Brain microvascular endothelial cell (primary cell): ENCODE results near the gene RPL27.

Experiments used
- DNase-seq: peaks from one replicate; pipeline ENCODE4 v3.0.0-alpha.2; 2020
- H3K27ac ChIP-seq: fragments of 250-450 bp; sonication (Bioruptor Pico); 2 replicates; pipeline ENCODE4 v1.5.1; 2020; ENCODE audit warnings: mild to moderate bottlenecking, moderate library complexity
- H3K27me3 ChIP-seq: fragments of 250-450 bp; sonication (Bioruptor Pico); replicated peaks from 2 replicates; pipeline ENCODE4 v1.5.1; 2020; ENCODE audit warnings: mild to moderate bottlenecking
- H3K36me3 ChIP-seq: fragments of 250-450 bp; sonication (Bioruptor Pico); replicated peaks from 2 replicates; pipeline ENCODE4 v1.5.1; 2020; ENCODE audit warnings: mild to moderate bottlenecking
- H3K4me3 ChIP-seq: 2 replicates; pipeline ENCODE4 v1.5.1; 2011; ENCODE audit warnings: low read depth, mild to moderate bottlenecking, control low read depth, low read length, moderate library complexity
- CTCF ChIP-seq: IDR thresholded peaks from 2 replicates; pipeline ENCODE4 v1.5.1; 2011; ENCODE audit warnings: low read depth, mild to moderate bottlenecking, moderate library complexity, low read length, control low read depth, inconsistent platforms; ENCODE audit errors: missing control alignments
- in situ Hi-C: cut with HindIII; loops from 2 replicates; pipeline ENCODE4 v1.10.0; 2017; ENCODE audit warnings: low sequenced_read_pairs, low pct_ligation_motif_present

The RPL27 gene

GRCh38 chr17:43014020-43014648 lies 15.9 kb downstream of the RPL27 start:
- Histone ChIP-seq H3K27ac (no peak overlapping the region), H3K36me3 (peaks cover 50% of the 10 kb centered on the region), H3K4me3 (no peak overlapping the region), H3K27me3 (no peaks in the 10 kb centered on the region)
- no peak for TF ChIP-seq CTCF
- in situ Hi-C loops = no loop called here
- no peak for DNase-seq

GRCh38 chr17:43014649-43015542 lies 16.7 kb downstream of the RPL27 start:
- in situ Hi-C loops = no loop called here
- Histone ChIP-seq H3K4me3 (no peak overlapping the region), H3K27ac (no peak overlapping the region), H3K27me3 (no peaks in the 10 kb centered on the region), H3K36me3 (peaks cover 50% of the 10 kb centered on the region)
- no peak for TF ChIP-seq CTCF
- DNase-seq = no peak

GRCh38 chr17:43015579-43015978 lies 17.4 kb downstream of the RPL27 start:
- no peak for TF ChIP-seq CTCF
- in situ Hi-C loops = no loop called here
- H3K4me3 ChIP-seq = no peak overlapping the region

GRCh38 chr17:43016216-43016615 lies 18.0 kb downstream of the RPL27 start:
- peaks cover 50% of the 10 kb centered on the region for H3K36me3 ChIP-seq
- in situ Hi-C loops = no loop called here
- DNase-seq = no peak
- TF ChIP-seq CTCF = no peak
- no peak overlapping the region for H3K27ac ChIP-seq
- H3K4me3 ChIP-seq = no peak overlapping the region
- no peaks in the 10 kb centered on the region for H3K27me3 ChIP-seq

More at GRCh38 chr17:43015579-43015978, 17.4 kb downstream of the RPL27 start:
- Histone ChIP-seq H3K27ac (no peak overlapping the region), H3K27me3 (no peaks in the 10 kb centered on the region), H3K36me3 (peaks cover 50% of the 10 kb centered on the region)
- DNase-seq = no peak

GRCh38 chr17:43018008-43018853 lies 20.0 kb downstream of the RPL27 start:
- no peak overlapping the region for H3K4me3 ChIP-seq
- H3K27me3 ChIP-seq = no peaks in the 10 kb centered on the region
- no peak for DNase-seq
- TF ChIP-seq CTCF = no peak
- in situ Hi-C loops = no loop called here
- H3K36me3 ChIP-seq = peaks cover 46% of the 10 kb centered on the region
- H3K27ac ChIP-seq = no peak overlapping the region
